Gastroesophageal sphincter (tissue), 4 donors: ENCODE measurements around the gene SAMD9L. TPM values are rescaled to one million over a fixed set of nuclear protein-coding genes. Genes with fewer than 3 reads are reported as not detected.
"Not testable (repeated sequence)": the region's sequence is repeated elsewhere in the genome, so short reads cannot be mapped to it uniquely, and the experiment has no call there.

Experiments used
- ATAC-seq: fragments of 150-250 bp; one replicate; pipeline ENCODE4 v1.9.1; 2016; ENCODE audit warnings: mild to moderate bottlenecking, moderate library complexity
- H3K27ac ChIP-seq, 4 donors: fragments of 200-600 bp; sonication (generic) in 3 of 4; 1 replicate in 3 of 4; 2 replicates in 1 of 4; pipeline ENCODE4 v1.5.1; 2016 to 2019
- H3K27me3 ChIP-seq: fragments of 200-600 bp; sonication (generic); one replicate; pipeline ENCODE4 v1.5.1; 2019
- H3K36me3 ChIP-seq, 2 donors: fragments of 200-600 bp; sonication (generic); one replicate each; pipeline ENCODE4 v1.5.1; 2019; ENCODE audit warnings: control low read depth in 1 of 2
- H3K4me1 ChIP-seq, 3 donors: fragments of 200-600 bp; sonication (generic); 1 replicate in 2 of 3; 2 replicates in 1 of 3; pipeline ENCODE4 v1.5.1; 2016 to 2019; ENCODE audit warnings: control low read depth in 2 of 3
- H3K4me3 ChIP-seq, 2 donors: fragments of 200-600 bp; sonication (generic); one replicate each; pipeline ENCODE4 v1.5.1; 2019; ENCODE audit warnings: mild to moderate bottlenecking in 1 of 2, moderate library complexity in 1 of 2
- H3K9me3 ChIP-seq, 3 donors: fragments of 200-600 bp; sonication (generic); one replicate each; pipeline ENCODE4 v1.5.1; 2017 to 2019; ENCODE audit warnings: control low read depth in 2 of 3
- CTCF ChIP-seq, 4 experiments: fragments of 200-600 bp in 2 of 4; fragments of 450-650 bp in 2 of 4; sonication (generic) in 1 of 4; IDR thresholded peaks; one replicate each; pipeline ENCODE4 v1.5.1; 2017 to 2019; ENCODE audit warnings: antibody characterized with exemption in 4 of 4, mild to moderate bottlenecking in 2 of 4, moderate library complexity in 2 of 4
- EP300 ChIP-seq: sonication (generic); formaldehyde crosslinking; IDR thresholded peaks from one replicate; pipeline ENCODE4 v1.6.1; 2017; ENCODE audit warnings: antibody characterized with exemption, mild to moderate bottlenecking
- POLR2A ChIP-seq, 2 donors: fragments of 450-650 bp; IDR thresholded peaks; one replicate each; pipeline ENCODE4 v1.6.1; 2017; ENCODE audit warnings: antibody characterized with exemption in 2 of 2, mild to moderate bottlenecking in 2 of 2, moderate library complexity in 1 of 2
- POLR2AphosphoS5 ChIP-seq: sonication (generic); formaldehyde crosslinking; IDR thresholded peaks from one replicate; pipeline ENCODE4 v1.6.1; 2017; ENCODE audit warnings: antibody characterized with exemption
- WGBS, 2 donors: methylation state at CpG; one replicate each; pipeline ENCODE4 v1.1.5; 2018; ENCODE audit warnings: low coverage in 1 of 2; 5-methylcytosine and 5-hydroxymethylcytosine counted together
- total RNA-seq, 4 donors: library from RNA; depleted of rRNA; stranded (reverse); fragments of >200 nt; gene quantifications; one replicate each; pipeline ENCODE4 v1.1.0, GENCODE V29; 2016

SAMD9L gene
- total RNA-seq, 4 donors from 2014 or later: 4.4 to 6.7 (median 5.4) TPM

- TF ChIP-seq CTCF (IDR thresholded peaks at IDR 0.05) (no peak), EP300 (no peak), POLR2A (IDR thresholded peaks at IDR 0.05) (no peak), POLR2AphosphoS5 (no peak)
- Histone ChIP-seq H3K4me3 (no peak overlapping the region), H3K27me3 (no peaks in the 10 kb centered on the region), H3K36me3 (peaks cover 0 to 92% of the 10 kb centered on the region in 2 donors), H3K27ac (no peak overlapping the region), H3K4me1 (no peaks in the 10 kb centered on the region), H3K9me3 (peaks cover 0 to 72% (median 0%) of the 10 kb centered on the region in 3 donors)
- ATAC-seq: no peak
- 92 to 100% methylated on average over 3 of the region's 4 CpGs for WGBS, 2 donors
These were observed 9.6 kb downstream of the SAMD9L start for GRCh38 chr7:93138576-93138975.

GRCh38 chr7:93133005-93133404 lies 15.2 kb downstream of the SAMD9L start:
- Histone ChIP-seq H3K4me1 (no peaks in the 10 kb centered on the region), H3K27me3 (no peaks in the 10 kb centered on the region), H3K36me3 (peaks cover 0 to 37% of the 10 kb centered on the region in 2 donors), H3K27ac (no peak overlapping the region), H3K9me3 (peaks cover 0 to 96% (median 0%) of the 10 kb centered on the region in 3 donors), H3K4me3 (no peak overlapping the region)
- TF ChIP-seq POLR2A (IDR thresholded peaks at IDR 0.05) (no peak), EP300 (no peak), POLR2AphosphoS5 (no peak), CTCF (IDR thresholded peaks at IDR 0.05) (no peak)
- WGBS, 2 donors: 67 to 71% methylated on average over 1 of the region's 1 CpG
- ATAC-seq: no peak

GRCh38 chr7:93132216-93132615 lies 16.0 kb downstream of the SAMD9L start:
- Histone ChIP-seq H3K27ac (no peak overlapping the region), H3K4me3 (no peak overlapping the region), H3K4me1 (no peaks in the 10 kb centered on the region), H3K27me3 (no peaks in the 10 kb centered on the region), H3K9me3 (peaks cover 0 to 96% (median 0%) of the 10 kb centered on the region in 3 donors), H3K36me3 (peaks cover 0 to 29% of the 10 kb centered on the region in 2 donors)
- no peak for TF ChIP-seq EP300
- TF ChIP-seq POLR2AphosphoS5: no peak
- no peak for TF ChIP-seq CTCF (IDR thresholded peaks at IDR 0.05)
- no peak for TF ChIP-seq POLR2A (IDR thresholded peaks at IDR 0.05)
- ATAC-seq: no peak
- WGBS, 2 donors: 83 to 93% methylated on average over 1 to 3 of the region's 3 CpGs

GRCh38 chr7:93126954-93127353 lies 21.2 kb downstream of the SAMD9L start:
- not testable (repeated sequence) for ATAC-seq, H3K4me3 ChIP-seq, H3K27me3 ChIP-seq, H3K36me3 ChIP-seq, H3K4me1 ChIP-seq, H3K27ac ChIP-seq
- WGBS, 2 donors: 100% methylated on average over 1 of the region's 1 CpG
- H3K9me3 ChIP-seq: peaks cover 0 to 57% (median 0%) of the 10 kb centered on the region in 3 donors

- H3K27ac ChIP-seq, H3K4me3 ChIP-seq, H3K27me3 ChIP-seq, H3K4me1 ChIP-seq, ATAC-seq, H3K36me3 ChIP-seq: not testable (repeated sequence)
- peaks cover 0 to 37% (median 0%) of the 10 kb centered on the region in 3 donors for H3K9me3 ChIP-seq
- WGBS, 2 donors: 73 to 100% methylated on average over 2 to 3 of the region's 3 CpGs
These were observed 24.7 kb downstream of the SAMD9L start for GRCh38 chr7:93123532-93123931.

GRCh38 chr7:93120592-93121549 lies 27.3 kb downstream of the SAMD9L start:
- ATAC-seq: no peak
- no peak overlapping the region for H3K27ac ChIP-seq
- 91 to 98% methylated on average over 5 to 9 of the region's 12 CpGs for WGBS, 2 donors

More at GRCh38 chr7:93120592-93121549, 27.3 kb downstream of the SAMD9L start:
- Histone ChIP-seq H3K4me1 (peaks cover 0 to 11% (median 3%) of the 10 kb centered on the region in 3 donors), H3K4me3 (no peak overlapping the region), H3K27me3 (no peaks in the 10 kb centered on the region), H3K36me3 (peaks cover 0 to 4% of the 10 kb centered on the region in 2 donors), H3K9me3 (peaks cover 0 to 13% (median 0%) of the 10 kb centered on the region in 3 donors)
- no peak for TF ChIP-seq POLR2AphosphoS5
- no peak for TF ChIP-seq POLR2A (IDR thresholded peaks at IDR 0.05)
- no peak for TF ChIP-seq EP300
- no peak for TF ChIP-seq CTCF (IDR thresholded peaks at IDR 0.05)
